Testis (tissue), 2 donors: ENCODE data around the gene CISD3.

Experiments used
- CTCF ChIP-seq, 3 experiments: fragments of 450-650 bp in 2 of 3; fragments of 200-600 bp in 1 of 3; sonication (generic) in 1 of 3; IDR thresholded peaks; one replicate each; pipeline ENCODE4 v1.5.1; 2016 to 2019; ENCODE audit warnings: antibody characterized with exemption in 3 of 3, mild to moderate bottlenecking in 2 of 3, moderate library complexity in 1 of 3
- POLR2A ChIP-seq: fragments of 450-650 bp; IDR thresholded peaks from one replicate; pipeline ENCODE4 v1.6.1; 2017; ENCODE audit warnings: antibody characterized with exemption, mild to moderate bottlenecking, moderate library complexity

GRCh38 chr17:38719943-38720641, 10.0 kb upstream of the CISD3 start:
- no peak for TF ChIP-seq CTCF (IDR thresholded peaks at IDR 0.05)
- TF ChIP-seq POLR2A, result no peak
